LHCN-M2 (cell line): ENCODE results near the gene RB1. TPM values are rescaled to one million over a fixed set of nuclear protein-coding genes. Genes with fewer than 3 reads are reported as not detected.
A peak's percentile ranks its signal among the peaks of the same experiment; 100 is the strongest.
"Not testable (repeated sequence)": the region's sequence is repeated elsewhere in the genome, so short reads cannot be mapped to it uniquely, and the experiment has no call there.

Source experiments
- DNase-seq: peaks from one replicate; pipeline ENCODE4 v3.0.0-alpha.2; 2012; ENCODE audit warnings: low read depth
- total RNA-seq: library from RNA; depleted of rRNA; stranded (reverse); fragments of >200 nt; gene quantifications from 2 replicates; pipeline ENCODE4 v1.2.3, GENCODE V29; 2014

The RB1 gene
- total RNA-seq, 1 experiment from 2014 or later, result 58.2 TPM

DNA sequence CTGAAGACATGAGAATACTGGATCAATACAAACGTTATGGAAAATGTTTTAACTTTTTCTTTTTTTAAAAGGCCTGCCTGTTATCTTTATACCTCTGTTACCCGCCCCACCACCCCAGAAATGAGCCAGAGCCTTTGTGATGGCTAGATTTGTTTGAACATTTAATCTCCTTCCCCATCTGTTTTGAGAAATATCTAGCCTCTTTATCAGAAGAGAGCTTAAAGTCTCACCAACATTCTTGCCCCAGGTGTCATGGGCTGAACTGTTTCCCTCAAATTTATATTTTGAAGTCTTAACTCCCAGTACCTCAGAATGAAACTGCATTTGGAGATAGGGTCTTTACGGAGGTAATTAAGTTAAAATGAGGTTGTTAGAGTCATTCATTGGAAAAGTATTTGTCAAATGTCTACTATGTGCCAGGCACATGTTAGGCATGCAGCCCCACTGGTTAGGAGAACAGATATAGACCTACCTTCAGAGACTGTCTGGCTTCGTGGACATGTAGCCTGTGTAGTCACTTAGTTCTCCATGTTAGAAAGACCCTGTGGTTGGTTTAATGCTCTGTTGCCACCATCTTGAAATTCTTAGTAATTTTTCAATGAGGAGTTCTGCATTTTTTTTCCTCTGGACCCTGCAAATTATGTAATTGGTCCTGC is 6.3 kb upstream of the RB1 start:
- DNase-seq, result no peak

DNA sequence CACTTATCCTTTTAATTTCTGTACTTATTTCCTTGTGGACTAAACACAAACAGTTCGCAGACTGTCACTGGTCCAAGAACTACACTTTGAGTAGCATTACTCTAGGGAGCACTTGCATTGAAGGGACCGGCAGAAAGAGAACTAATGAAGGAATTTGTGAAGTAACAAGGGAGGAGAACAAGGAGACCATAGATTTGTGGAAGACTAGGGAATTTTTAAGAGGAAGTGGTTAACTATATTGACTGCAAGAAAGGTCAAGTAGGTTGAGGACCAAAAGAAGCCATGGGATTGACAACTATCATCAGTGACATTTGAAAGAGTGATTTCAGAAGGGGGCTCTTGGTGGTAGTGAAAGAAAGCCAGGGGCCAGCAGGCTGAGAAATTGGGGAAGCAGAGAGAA is 4.0 kb upstream of the RB1 start:
- DNase-seq, result no peak

DNA sequence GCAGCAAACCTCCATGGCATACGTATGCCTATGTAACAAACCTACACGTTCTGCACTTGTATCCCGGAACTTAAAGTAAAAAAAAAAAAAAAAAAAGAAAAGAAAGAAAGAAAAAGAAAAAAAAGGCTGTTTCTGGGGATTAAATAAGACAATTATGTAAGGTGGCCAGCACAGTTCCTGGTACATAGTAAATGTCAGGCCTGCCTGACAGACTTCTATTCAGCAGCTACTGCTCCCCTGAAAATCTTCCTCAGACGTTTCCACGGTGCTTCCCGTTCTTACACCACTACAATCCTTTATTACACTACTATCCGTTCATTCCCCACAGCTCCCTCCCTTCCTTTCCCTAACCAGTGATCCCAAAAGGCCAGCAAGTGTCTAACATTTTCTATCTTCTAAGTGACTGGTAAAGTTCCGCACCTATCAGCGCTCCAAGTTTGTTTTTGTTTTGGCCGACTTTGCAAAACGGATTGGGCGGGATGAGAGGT is 636 bp upstream of the RB1 start:
- no peak for DNase-seq

DNA sequence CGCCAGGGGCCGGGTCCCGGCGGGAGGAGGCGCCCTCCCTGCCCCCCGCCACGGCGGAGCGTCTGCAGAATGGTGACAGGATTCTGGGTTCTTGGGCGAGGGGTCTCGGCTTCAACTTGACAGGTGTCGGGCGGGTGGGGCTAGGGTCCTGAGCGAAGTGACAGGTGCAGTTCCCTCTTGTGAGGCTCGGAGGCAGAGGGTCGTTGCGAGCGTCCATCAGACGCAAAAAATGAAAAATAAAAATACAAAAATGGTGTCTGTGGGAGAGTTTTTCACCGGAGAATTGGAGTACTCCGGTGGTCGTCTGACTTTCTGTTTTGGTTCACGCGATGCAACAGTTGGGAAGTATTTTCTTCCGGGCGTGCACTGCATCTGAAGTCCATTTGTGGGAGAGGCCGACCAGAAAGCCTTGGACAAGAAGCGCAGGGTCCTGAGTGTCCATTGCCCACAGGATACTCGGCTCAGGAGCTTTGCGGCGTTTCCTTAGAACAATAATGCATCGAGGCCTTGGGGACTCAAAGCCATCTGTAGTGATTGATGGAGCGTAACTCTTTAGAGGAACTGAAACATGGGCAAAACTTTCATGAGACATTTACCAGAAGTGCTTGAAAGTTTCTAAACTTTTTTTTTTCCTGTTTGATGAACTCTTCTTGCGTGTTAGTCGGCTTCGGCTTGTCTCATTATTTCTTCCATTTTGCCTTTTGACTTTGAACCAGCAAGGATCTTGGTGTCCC is 759 bp downstream of the RB1 start:
- peak; percentile 58 for DNase-seq

DNA sequence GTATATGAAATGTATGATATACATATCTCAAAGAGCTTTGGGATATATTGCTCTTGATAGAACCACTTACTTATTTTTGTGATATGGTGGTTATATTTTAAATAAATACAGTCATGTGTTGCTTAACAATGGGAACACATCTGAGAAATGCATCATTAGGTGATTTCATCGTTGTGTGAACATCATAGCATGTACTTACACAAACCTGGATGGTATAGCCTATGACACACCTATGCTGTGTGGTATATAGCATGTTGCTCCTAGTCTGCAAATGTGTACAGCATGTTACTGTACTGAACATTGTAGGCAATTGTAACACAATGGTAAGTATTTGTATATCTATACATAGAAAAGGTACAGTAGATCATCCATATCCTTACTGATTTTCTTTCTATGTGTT is 7.7 kb downstream of the RB1 start:
- DNase-seq, result no peak

DNA sequence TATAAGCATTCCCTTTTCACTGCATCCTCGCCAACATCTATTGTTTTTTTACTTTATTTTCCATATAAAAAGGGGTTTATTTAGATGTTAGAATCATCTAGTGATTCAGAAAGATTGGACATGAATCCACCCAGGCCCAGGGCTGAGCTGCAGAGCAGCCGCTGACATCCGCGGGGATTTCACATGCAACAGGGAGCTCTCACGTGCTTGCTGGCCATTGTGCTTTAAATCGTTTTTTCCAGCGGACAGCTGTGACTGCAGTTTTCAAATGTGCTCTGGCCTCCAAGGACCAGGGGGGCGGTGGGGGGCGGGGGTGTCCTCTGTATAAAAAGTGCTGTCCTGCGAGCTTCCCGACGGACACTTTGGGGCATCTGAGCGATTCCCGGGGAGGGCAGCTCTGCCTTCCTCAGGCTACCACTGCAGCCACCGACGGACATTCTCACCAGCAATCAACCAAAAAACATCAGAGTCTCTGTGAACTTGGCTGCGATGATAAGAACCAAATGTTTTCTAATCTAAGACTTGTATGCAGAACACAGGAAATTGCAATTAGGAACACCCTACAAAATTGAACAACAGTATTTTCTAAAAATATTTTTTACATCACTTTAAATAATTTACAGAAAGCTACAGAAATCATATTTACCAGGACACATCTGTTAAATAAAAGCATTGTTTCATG is 12.6 kb downstream of the RB1 start:
- no peak for DNase-seq

DNA sequence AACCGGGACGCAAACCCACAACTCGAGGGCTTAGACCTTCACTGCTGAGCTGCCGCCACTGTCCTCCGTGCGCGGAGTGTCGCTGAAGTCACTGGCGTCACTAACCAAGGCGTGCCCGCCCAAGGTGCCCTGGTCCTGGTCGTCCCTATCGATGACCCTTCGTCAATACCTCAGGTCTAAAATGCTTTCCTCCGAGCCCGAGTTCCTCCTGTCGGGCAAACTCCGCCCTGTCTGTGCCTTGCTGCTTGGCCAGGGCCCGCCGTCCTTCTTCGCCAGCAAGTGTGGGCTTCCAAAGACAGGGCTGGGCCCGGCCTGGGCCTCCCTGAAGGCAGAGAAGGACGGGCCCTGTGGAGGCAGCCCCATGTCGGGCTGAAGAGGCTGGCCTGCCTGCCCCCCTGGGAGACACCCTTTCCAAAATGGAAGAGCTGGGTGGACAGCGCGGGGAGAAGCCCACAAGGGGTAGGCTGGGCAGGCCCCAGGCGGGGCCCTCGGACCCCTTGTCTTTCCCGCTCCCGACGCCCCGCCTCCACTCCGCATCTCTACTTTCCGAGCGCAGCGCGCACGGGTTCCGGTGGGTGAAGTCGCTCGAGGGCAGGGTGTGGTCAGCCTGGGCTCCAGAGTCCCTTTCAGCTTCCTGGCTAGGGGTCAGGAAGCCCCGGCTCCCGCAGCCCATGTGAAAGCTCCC is 13.4 kb downstream of the RB1 start:
- DNase-seq, result no peak

DNA sequence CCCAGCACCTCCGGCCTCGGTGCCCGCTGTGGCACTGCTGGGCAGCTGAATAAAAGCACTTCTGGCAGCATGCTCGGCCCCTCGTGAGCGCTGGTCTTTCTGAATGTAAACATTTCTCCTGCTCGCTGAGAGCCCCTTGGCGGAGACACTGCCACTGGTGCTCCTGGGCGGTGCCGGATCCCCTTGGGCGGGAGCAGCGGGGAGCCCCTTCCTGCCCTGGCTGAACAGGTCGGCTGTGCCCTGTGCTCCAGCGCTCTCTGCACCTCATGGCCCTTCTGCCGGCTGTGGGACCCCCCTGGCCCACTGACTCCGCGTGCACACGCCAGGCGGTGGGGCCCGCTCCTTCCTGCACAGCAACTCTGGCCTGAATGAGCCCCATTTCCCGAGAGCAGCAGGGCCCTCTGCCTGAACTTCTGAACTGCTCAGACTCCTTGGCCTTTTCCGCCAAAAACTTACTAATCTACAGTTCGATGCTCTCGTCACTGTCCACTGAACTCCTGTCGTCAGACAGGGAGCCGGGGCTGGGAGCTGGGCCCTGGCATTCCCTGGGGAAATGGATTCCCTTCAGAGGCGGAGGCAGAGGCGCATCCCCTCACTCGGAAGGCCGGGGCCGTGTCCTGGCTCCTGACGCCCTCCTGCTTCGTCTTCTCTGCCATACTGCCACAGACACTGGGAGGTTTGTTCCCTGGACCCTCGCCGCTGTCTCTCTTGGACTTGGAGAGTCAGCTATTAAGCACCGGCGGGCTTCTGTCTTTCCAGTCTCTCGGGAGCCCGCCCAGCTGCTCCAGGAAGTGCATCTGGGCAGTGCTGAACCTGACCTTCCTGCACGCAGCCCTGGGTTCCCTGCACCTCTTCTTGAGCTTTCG is 14.2 kb downstream of the RB1 start:
- DNase-seq, result no peak

DNA sequence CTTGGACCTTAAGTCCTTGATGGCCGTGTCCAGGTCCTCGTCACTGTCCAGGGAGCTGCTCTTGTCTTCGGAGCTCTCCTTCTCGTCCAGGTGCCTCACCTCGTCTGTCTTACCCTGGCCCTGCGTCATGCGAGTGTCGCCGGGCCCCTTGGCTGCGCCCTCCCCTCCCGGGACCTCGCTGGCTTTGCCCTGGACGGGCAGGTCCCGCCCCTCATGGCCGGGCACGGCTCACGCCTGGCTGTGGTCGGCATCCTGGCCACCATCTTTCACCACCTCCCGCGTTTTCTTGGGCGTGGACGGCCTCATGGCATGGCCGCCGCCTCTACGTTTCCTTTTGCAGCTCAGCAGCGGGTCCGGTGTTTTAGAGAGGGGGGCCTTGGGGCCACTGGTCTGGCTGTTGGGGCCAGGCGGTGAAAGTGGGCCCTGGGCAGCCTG is 14.8 kb downstream of the RB1 start:
- no peak for DNase-seq

DNA sequence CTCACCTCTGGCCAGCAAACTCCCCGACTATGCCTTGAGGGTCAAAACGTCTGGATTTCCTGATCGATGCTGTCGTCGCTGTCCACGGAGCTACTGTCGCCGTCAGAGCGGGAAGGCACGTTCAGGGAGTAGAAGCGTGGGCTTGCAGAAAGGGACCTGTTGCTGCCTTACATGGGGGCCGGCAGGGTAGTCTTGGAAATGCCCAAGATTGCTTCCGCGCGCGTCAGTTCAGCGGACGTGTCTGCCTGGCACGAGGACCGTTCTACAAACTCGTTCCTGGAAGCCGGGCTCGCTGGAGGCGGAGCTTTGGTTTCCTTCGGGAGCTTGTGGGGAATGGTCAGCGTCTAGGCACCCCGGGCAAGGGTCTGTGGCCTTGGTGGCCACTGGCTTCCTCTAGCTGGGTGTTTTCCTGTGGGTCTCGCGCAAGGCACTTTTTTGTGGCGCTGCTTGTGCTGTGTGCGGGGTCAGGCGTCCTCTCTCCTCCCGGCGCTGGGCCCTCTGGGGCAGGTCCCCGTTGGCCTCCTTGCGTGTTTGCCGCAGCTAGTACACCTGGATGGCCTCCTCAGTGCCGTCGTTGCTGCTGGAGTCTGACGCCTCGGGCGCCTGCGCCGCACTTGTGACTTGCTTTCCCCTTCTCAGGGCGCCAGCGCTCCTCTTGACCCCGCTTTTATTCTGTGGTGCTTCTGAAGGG is 15.4 kb downstream of the RB1 start:
- DNase-seq, result no peak

DNA sequence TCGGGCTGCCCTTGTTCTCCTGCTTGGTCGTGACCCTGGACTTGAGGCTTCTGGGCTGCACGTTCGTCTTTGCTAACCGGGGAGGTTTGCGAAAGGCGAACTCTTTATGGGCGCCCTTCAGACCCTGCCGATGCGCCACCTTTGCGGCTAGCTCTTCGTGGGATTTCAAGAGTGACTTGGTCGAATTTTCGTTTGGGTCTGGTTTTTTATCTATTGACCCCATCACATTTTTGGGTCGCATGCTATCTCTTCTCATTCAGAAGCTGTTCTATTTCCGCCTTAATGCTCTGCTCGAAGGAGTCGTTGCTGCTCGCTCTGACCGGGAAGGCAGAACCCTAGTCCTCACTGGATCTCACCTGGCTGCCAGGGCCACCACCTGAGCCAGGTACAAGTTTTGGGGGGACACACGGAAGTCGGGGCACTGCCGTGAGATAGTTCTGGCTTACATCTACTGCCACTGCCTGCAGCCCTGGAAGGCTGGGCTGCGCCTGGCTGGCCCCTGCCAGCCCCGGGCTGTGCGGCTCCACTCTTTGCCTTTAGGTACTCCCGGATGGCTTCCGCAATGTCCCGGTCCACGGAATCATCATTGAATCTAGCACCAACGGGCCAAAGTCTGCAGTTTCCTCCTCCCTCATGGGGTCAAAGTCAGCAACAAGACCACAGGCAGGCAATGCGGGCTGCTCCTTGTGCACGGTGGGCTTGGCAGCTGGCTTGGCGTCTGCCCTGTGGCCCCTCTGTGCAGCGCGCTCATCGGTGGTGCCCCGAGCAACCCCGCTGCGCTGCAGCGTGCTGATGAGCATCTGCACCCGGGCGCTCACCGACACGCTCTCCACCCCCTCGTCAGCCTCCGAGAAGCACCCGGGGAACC is 16.2 kb downstream of the RB1 start:
- no peak for DNase-seq

DNA sequence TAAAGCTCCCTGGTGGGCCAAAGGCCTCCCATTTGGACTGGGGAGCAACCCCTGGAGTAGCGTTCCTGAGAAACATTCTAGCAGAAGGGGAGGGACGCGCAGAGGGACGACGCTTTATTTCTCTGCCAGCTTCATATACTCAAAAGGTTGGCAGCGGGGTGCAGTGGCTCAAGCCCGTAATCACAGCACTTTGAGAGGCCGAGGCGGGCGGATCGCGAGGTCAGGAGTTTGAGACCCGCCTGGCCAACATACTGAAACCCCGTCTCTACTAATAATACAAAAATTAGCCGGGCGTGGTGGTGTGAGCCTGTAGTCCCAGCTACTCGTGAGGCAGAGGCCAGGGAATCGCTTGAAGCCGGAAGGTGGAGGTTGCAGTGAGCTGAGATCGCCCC is 16.8 kb downstream of the RB1 start:
- no peak for DNase-seq

DNA sequence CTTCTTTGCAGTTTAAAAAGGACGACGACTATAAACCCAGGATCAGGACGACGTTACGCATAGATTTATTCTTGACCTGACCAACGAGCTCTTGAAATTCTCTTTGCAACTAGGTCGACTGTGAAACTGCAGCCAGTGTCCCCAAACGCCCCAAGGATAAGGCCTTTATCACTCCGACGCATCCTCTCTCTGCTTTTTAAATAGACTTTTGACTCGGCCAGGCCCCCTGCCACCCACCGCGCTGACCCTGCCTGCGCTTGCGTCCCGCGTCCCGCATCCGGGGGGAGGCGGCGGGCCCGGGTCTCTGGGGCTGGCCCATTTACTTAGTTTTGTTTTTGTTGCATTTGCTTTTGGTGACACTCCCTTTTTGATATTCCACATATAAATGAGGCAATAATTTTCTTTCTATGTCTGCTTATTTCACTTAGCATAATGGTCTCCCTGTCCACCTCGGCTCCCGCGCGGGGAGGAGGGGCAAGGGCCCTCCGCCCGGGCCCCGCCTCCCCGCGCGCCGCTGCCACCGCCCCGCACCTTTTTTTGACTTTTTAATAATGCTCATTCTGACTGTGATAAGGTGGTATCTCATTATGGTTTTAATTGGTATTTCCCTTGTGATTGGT is 17.4 kb downstream of the RB1 start:
- no peak for DNase-seq

DNA sequence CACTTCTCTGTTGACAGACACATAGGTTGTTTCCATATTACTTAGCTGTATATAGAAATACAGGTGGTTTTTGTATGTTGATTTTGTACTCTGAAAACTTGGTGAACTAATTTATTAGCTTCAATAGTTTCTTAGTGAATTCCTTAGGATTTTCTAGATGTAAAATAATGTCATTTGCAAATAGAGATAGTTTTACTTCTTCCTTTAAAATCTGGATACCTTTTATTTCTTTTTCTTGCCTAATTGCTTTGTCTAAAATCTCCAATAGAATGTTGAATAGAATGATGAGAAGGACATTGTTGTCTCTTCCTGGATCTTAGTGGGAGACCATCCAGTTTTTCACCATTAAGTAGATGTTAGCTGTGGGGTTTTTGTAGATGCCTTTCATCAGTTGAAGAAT is 18.7 kb downstream of the RB1 start:
- no peak for DNase-seq

DNA sequence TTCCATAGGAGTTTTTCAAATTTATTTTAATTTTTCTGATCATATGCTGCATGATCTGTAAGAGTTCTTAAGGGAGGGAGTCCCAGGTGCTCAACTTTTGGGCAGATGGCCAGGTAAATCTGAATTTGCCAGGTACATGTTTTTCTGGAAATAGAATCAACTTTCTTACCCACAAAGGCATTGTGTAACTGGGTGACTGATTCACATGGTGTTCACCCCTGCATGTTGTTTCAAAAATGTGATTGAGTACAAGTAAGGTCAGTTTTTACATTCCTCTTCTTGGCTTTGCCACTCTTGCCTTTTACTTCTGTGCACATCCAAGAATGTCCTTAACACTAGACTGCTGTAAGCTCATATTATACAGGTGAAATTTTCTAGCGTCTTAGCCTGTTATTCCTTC is 30.4 kb downstream of the RB1 start:
- peak; percentile 41 for DNase-seq

DNA sequence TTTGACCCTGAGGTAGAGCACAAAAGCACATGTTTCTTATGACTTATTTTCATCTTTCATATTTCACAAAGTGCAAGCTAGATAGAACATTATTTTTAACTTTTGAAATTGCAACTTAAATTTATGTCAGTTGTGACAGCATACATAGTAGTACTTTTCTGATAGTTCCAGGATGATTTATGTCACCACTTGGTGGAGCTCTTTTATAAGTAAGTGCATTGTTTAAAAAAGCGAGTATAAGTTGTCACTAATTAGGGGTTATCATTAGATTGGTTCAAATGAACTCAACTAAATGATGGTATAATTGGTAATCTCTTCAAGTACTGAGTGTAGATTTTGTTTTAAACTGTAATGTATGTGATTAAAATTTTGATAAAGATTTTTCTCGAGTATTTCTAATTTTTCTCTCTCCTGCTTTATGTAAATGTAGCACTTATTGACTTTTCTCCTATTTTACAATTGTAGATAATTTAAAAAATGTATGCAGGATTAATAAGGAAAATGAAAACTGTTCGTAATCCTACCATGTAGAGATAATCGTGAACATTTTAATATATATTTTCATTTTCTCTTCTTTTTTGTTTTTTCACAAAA is 31.1 kb downstream of the RB1 start:
- peak; percentile 29 for DNase-seq

DNA sequence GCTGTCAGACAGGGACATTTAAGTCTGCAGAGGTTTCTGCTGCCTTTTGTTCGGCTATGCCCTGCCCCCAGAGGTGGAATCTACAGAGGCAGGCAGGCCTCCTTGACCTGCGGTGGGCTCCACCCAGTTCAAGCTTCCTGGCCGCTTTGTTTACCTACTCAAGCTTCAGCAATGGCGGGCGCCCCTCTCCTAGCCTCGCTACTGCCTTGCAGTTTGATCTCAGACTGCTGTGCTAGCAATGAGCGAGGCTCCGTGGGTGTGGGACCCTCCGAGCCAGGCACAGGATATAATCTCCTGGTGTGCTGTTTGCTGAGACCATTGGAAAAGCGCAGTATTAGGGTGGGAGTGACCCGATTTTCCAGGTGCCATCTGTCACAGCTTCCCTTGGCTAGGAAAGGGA is 35.6 kb downstream of the RB1 start:
- not testable (repeated sequence) for DNase-seq

DNA sequence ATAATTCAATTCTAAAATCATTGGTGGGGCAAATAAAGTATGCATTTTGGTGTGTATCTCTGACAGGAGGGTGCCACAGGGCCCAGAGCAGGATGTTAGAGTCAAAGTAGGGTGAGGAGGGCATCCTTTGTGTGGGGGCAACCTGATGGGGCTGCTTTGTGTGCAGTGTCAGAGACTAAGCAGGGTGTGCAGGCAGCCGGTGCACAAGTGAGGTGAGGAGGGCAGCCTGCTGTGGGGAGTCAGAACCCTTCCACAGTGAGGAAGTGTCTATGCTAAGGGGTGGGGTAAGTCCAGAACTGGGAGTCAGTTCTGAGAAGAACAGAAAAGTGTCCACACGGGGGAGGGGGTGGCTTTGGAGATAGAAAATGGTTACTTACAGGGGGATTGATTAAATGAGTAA is 40.7 kb downstream of the RB1 start:
- DNase-seq, result no peak

DNA sequence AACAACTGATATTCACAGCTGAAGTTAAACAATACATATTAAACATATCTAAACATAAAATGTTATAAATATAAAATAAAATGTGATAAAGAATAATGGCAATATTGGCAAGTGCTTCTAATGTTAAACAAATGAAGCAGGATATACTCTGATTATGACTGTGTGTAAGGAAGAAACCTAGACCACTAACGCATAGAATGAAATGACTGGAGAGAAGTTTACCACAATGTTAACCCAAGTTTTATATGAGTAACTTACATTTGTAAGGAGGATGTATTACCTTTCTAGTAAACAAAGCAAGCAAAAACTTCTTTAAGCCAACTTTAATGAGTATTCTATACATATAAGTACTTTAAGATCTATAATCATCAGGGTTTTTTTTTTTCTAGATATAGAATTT is 43.0 kb downstream of the RB1 start:
- DNase-seq, result no peak
